ENCODE results near the gene AFG3L2.

The AFG3L2 gene

DNA sequence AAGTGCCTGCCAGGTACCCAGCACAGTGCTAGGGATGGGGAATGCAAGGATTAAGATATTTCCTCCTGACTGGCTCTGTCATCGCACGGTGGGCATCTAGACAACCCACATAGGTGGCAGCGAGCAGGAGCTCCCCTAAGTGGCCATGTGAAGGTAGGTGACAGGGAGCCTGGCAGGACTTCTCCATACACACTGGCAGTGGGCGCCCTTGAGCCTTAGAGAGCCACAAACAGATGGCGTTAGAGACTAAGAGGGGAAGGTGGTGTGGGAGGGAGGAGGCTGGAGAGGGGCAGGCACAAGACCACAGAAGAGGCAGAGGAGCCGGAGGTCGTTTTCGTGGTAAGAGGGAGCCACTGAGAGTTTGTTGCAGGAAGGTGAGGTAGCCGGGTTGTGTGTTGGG is 45.9 kb upstream of the AFG3L2 start:
- TF ChIP-seq POLR2AphosphoS5 (IDR thresholded peaks at IDR 0.05; ENCODE audit: low read depth, low read length) (no peak), TAF1 (IDR thresholded peaks at IDR 0.05; ENCODE audit: borderline replicate concordance, insufficient read depth, low read length) (no peak), FOXP2 (optimal IDR thresholded peaks at IDR 0.05; ENCODE audit: borderline replicate concordance, extremely low read depth, extremely low read length, insufficient read depth) (no peak), SIN3A (IDR thresholded peaks at IDR 0.05; ENCODE audit: borderline replicate concordance, insufficient read depth, low read length) (no peak)
- TF ChIP-seq, protein P1, sequence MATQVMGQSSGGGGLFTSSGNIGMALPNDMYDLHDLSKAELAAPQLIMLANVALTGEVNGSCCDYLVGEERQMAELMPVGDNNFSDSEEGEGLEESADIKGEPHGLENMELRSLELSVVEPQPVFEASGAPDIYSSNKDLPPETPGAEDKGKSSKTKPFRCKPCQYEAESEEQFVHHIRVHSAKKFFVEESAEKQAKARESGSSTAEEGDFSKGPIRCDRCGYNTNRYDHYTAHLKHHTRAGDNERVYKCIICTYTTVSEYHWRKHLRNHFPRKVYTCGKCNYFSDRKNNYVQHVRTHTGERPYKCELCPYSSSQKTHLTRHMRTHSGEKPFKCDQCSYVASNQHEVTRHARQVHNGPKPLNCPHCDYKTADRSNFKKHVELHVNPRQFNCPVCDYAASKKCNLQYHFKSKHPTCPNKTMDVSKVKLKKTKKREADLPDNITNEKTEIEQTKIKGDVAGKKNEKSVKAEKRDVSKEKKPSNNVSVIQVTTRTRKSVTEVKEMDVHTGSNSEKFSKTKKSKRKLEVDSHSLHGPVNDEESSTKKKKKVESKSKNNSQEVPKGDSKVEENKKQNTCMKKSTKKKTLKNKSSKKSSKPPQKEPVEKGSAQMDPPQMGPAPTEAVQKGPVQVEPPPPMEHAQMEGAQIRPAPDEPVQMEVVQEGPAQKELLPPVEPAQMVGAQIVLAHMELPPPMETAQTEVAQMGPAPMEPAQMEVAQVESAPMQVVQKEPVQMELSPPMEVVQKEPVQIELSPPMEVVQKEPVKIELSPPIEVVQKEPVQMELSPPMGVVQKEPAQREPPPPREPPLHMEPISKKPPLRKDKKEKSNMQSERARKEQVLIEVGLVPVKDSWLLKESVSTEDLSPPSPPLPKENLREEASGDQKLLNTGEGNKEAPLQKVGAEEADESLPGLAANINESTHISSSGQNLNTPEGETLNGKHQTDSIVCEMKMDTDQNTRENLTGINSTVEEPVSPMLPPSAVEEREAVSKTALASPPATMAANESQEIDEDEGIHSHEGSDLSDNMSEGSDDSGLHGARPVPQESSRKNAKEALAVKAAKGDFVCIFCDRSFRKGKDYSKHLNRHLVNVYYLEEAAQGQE (IDR thresholded peaks at IDR 0.05; ENCODE audit: insufficient read depth in 1 of 2, low read depth in 2 of 2, low read length in 2 of 2): no peak

DNA sequence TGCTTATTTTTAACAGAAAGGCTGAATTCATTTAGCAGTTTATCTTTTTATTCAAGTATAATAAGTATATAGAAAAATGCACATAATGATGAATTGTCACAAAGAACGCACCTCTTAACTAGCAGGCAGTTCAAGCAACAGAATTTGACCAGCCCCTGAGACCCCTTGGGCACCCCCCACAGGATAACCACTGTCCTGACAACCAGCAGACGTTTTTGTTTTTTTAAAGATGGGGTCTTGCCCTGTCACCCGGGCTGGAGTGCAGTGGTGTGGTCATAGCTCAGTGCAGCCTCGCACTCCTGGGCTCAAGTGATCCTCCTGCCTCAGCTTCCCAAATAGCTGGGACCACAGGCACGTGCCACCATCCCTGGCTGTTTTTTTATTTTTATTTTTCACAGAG is 44.7 kb upstream of the AFG3L2 start:
- TF ChIP-seq, protein P1 (IDR thresholded peaks at IDR 0.05; ENCODE audit: insufficient read depth in 1 of 2, low read depth in 2 of 2, low read length in 2 of 2): no peak
- no peak for TF ChIP-seq POLR2AphosphoS5 (IDR thresholded peaks at IDR 0.05; ENCODE audit: low read depth, low read length)
- no peak for TF ChIP-seq SIN3A (IDR thresholded peaks at IDR 0.05; ENCODE audit: borderline replicate concordance, insufficient read depth, low read length)
- TF ChIP-seq FOXP2 (optimal IDR thresholded peaks at IDR 0.05; ENCODE audit: borderline replicate concordance, extremely low read depth, extremely low read length, insufficient read depth): no peak
- TF ChIP-seq TAF1 (IDR thresholded peaks at IDR 0.05; ENCODE audit: borderline replicate concordance, insufficient read depth, low read length): no peak

DNA sequence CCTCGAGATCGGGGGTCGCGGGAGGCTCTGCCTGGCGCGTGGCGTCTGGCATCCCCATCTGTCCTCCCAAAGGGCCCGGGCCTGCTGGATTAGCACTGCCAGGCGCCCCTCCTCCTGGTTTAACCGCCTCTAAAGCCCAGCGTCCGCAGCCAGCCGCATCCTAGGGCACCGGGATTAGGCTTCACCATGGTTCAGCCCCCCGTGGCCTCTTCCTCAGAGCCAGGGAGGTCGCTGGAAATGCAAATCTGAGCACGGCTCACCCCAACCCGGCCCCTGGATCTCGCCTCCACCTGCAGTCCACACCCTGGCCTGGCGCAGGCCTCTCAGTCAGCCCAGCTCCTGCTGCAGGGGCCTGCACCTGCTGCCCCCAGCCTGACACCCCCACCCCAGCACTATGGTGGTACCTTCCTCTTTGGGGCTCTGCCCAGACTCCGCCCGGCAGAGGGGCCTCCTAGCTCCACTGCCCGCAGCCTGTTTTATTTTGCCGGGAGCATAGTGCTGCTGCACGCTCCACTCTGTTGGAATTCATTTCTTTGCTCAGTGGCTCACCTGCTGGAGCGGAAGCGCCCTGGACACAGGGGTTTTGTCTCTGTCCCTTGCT is 43.9 kb upstream of the AFG3L2 start:
- TF ChIP-seq TAF1 (IDR thresholded peaks at IDR 0.05; ENCODE audit: borderline replicate concordance, insufficient read depth, low read length) (no peak), POLR2AphosphoS5 (IDR thresholded peaks at IDR 0.05; ENCODE audit: low read depth, low read length) (no peak), FOXP2 (optimal IDR thresholded peaks at IDR 0.05; ENCODE audit: borderline replicate concordance, extremely low read depth, extremely low read length, insufficient read depth) (no peak), SIN3A (IDR thresholded peaks at IDR 0.05; ENCODE audit: borderline replicate concordance, insufficient read depth, low read length) (no peak)
- TF ChIP-seq, protein P1 (IDR thresholded peaks at IDR 0.05; ENCODE audit: insufficient read depth in 1 of 2, low read depth in 2 of 2, low read length in 2 of 2): no peak

DNA sequence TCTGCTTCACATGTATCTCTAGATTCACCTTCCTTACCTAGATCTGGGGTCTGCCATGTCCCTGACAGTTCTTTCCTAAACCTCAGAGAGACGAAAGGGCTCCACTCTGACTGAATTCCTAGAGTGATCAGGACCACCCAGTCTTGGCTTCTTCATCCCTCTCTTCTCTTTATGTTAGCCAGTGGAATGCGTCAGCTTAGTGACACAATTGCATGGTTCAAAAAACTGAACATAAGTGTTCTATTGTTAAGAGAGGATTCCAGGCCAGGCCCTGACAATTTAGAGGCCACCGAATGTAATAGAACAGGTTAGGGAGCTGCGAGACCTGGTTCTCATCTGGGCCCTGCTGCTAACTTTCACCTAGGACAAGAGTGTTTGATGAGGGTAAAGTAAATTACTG is 40.7 kb upstream of the AFG3L2 start:
- TF ChIP-seq TAF1 (IDR thresholded peaks at IDR 0.05; ENCODE audit: borderline replicate concordance, insufficient read depth, low read length): no peak
- TF ChIP-seq FOXP2 (optimal IDR thresholded peaks at IDR 0.05; ENCODE audit: borderline replicate concordance, extremely low read depth, extremely low read length, insufficient read depth): no peak
- TF ChIP-seq, protein P1 (IDR thresholded peaks at IDR 0.05; ENCODE audit: insufficient read depth in 1 of 2, low read depth in 2 of 2, low read length in 2 of 2): no peak
- no peak for TF ChIP-seq SIN3A (IDR thresholded peaks at IDR 0.05; ENCODE audit: borderline replicate concordance, insufficient read depth, low read length)
- no peak for TF ChIP-seq POLR2AphosphoS5 (IDR thresholded peaks at IDR 0.05; ENCODE audit: low read depth, low read length)

All from PFSK-1 (cell line).